Ascending aorta (tissue), 2 donors: ENCODE data around the gene DYNLL1. TPM values are rescaled to one million over a fixed set of nuclear protein-coding genes. Genes with fewer than 3 reads are reported as not detected.

ENCODE experiments used
- DNase-seq, 2 donors: peaks; one replicate each; pipeline ENCODE4 v3.0.0-alpha.2; 2019; ENCODE audit warnings: low spot score in 2 of 2
- H3K27ac ChIP-seq, 2 donors: fragments of 200-600 bp; sonication (generic); one replicate each; pipeline ENCODE4 v1.5.1; 2016 to 2017; ENCODE audit warnings: mild to moderate bottlenecking in 1 of 2
- H3K27me3 ChIP-seq: fragments of 200-600 bp; sonication (generic); one replicate; pipeline ENCODE4 v1.5.1; 2017
- H3K36me3 ChIP-seq, 2 donors: fragments of 200-600 bp; sonication (generic); one replicate each; pipeline ENCODE4 v1.5.1; 2016
- H3K4me1 ChIP-seq, 2 donors: fragments of 200-600 bp; sonication (generic); one replicate each; pipeline ENCODE4 v1.5.1; 2016 to 2017; ENCODE audit warnings: mild to moderate bottlenecking in 1 of 2
- H3K4me3 ChIP-seq, 2 donors: fragments of 200-600 bp; sonication (generic); one replicate each; pipeline ENCODE4 v1.5.1; 2016 to 2017; ENCODE audit warnings: mild to moderate bottlenecking in 1 of 2
- H3K9me3 ChIP-seq, 2 donors: fragments of 200-600 bp; sonication (generic); one replicate each; pipeline ENCODE4 v1.5.1; 2016
- intact Hi-C: fragments of 100-400 bp; cut with DNase I; formaldehyde crosslinking; loops from one replicate; pipeline ENCODE4 v1.15.1; 2023
- total RNA-seq: library from RNA; depleted of rRNA; stranded (reverse); fragments of >200 nt; gene quantifications from one replicate; pipeline ENCODE4 v1.1.0, GENCODE V29; 2016
- TF ChIP-seq, protein P1 (sequence below), 3 experiments: fragments of 200-600 bp in 2 of 3; fragments of 450-650 bp in 1 of 3; sonication (generic) in 2 of 3; IDR thresholded peaks; one replicate each; pipeline ENCODE4 v1.5.1; 2016 to 2019; ENCODE audit warnings: antibody characterized with exemption in 3 of 3, mild to moderate bottlenecking in 1 of 3, moderate library complexity in 1 of 3

DYNLL1 gene
- total RNA-seq, 1 donor from 2014 or later: 216 TPM

- Histone ChIP-seq H3K4me3 (peak overlapping the region; percentile 97 to 99), H3K27ac (peak overlapping the region; percentile 94), H3K9me3 (no peaks in the 10 kb centered on the region), H3K4me1 (peaks cover 8 to 32% of the 10 kb centered on the region in 2 donors), H3K27me3 (no peaks in the 10 kb centered on the region), H3K36me3 (peaks cover 3 to 8% of the 10 kb centered on the region in 2 donors)
- TF ChIP-seq, protein P1, sequence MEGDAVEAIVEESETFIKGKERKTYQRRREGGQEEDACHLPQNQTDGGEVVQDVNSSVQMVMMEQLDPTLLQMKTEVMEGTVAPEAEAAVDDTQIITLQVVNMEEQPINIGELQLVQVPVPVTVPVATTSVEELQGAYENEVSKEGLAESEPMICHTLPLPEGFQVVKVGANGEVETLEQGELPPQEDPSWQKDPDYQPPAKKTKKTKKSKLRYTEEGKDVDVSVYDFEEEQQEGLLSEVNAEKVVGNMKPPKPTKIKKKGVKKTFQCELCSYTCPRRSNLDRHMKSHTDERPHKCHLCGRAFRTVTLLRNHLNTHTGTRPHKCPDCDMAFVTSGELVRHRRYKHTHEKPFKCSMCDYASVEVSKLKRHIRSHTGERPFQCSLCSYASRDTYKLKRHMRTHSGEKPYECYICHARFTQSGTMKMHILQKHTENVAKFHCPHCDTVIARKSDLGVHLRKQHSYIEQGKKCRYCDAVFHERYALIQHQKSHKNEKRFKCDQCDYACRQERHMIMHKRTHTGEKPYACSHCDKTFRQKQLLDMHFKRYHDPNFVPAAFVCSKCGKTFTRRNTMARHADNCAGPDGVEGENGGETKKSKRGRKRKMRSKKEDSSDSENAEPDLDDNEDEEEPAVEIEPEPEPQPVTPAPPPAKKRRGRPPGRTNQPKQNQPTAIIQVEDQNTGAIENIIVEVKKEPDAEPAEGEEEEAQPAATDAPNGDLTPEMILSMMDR (IDR thresholded peaks at IDR 0.05): no peak
- intact Hi-C loops: no loop called here
- DNase-seq: no peak
These were observed 25.6 kb upstream of the DYNLL1 start for GRCh38 chr12:120470150-120470784.

DNA sequence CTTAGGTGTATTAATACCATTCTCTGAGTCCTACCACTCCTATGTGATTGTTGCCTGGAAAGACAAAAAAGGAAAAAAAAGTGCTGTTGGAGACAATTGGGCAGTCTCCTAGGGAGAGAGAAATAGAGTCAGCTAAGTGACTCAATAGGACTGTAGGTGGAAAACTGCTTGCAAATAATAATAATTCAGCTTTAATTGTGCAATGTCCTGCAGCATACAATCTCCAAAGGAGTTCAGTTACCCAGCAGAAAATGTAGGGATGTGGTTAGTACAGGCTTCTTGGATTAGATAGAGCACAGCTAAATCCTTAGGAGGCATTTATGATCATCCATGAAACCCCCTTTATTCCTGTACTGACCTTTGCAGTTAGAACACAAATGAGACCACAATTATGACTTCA, 23.4 kb upstream of the DYNLL1 start:
- H3K27me3 ChIP-seq: no peaks in the 10 kb centered on the region
- peaks cover 8 to 19% of the 10 kb centered on the region in 2 donors for H3K4me1 ChIP-seq
- H3K9me3 ChIP-seq: no peaks in the 10 kb centered on the region
- intact Hi-C loops: no loop called here
- DNase-seq: no peak
- no peaks in the 10 kb centered on the region for H3K36me3 ChIP-seq
- TF ChIP-seq, protein P1 (IDR thresholded peaks at IDR 0.05): no peak
- H3K27ac ChIP-seq: no peak overlapping the region
- H3K4me3 ChIP-seq: no peak overlapping the region

DNA sequence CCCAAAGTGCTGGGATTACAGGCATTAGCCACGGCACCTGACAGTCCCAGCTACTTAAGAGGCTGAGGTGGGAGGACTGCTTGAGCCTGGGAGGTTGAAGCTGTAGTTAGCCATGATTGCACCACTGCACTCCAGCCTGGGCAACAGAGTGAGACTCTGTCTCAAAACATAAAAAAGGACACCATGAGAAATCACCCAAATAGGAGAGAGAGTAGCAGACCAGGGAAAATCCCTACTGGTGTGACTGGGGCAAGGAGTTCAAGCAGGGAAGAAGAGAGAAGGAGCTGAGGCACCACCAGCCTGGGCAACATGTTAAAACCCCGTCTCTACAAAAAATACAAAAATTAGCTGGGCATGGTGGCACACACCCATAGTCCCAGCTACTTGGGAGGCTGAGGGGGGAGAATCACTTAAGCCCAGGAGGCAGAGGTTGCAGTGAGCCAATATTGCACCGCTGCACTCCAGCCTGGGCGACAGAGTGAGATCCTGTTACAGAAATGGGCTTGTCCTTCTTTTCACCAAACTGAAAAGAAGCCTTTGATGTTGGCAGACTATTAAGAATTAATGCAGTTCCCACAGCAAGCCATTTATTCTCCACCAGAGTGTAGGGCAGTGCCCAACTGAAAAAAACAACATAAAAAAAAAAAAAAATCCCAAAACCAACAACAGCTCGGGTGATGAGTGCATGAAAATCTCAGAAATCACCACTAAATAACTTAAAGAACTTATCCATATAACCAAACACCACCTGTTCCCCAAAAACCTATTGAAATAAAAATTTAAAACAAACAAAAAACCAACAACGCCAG, 21.9 kb upstream of the DYNLL1 start:
- Histone ChIP-seq H3K4me3 (no peak overlapping the region), H3K4me1 (peaks cover 5 to 14% of the 10 kb centered on the region in 2 donors), H3K27me3 (no peaks in the 10 kb centered on the region), H3K9me3 (no peaks in the 10 kb centered on the region), H3K27ac (peak overlapping the region in 1 of 2 donors; percentile 26), H3K36me3 (no peaks in the 10 kb centered on the region)
- no peak for DNase-seq
- TF ChIP-seq, protein P1 (IDR thresholded peaks at IDR 0.05): no peak
- intact Hi-C loops: no loop called here

DNA sequence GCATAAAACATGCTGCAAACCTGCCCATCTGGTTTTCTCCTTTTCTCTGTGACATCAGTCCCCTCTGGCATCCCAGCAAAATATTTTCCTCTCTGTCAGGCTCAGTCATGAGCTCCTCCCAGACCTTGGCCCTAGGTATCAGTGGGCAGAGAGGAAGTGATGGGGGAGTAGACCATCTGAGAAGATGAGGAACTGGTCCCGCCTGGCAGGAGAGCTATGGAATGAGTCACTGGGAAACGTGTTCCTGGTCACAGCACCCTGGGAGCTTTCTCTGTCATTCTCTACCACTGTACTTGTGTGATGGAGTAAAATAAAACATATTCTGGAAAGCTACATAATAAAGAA, 21.3 kb upstream of the DYNLL1 start:
- TF ChIP-seq, protein P1 (IDR thresholded peaks at IDR 0.05): no peak
- H3K4me3 ChIP-seq: no peak overlapping the region
- peak in 1 of 2 donors; percentile 68 for DNase-seq
- H3K4me1 ChIP-seq: peaks cover 5 to 14% of the 10 kb centered on the region in 2 donors
- peak overlapping the region in 1 of 2 donors; percentile 26 for H3K27ac ChIP-seq
- no peaks in the 10 kb centered on the region for H3K27me3 ChIP-seq
- intact Hi-C loops: no loop called here
- H3K36me3 ChIP-seq: no peaks in the 10 kb centered on the region
- H3K9me3 ChIP-seq: no peaks in the 10 kb centered on the region

DNA sequence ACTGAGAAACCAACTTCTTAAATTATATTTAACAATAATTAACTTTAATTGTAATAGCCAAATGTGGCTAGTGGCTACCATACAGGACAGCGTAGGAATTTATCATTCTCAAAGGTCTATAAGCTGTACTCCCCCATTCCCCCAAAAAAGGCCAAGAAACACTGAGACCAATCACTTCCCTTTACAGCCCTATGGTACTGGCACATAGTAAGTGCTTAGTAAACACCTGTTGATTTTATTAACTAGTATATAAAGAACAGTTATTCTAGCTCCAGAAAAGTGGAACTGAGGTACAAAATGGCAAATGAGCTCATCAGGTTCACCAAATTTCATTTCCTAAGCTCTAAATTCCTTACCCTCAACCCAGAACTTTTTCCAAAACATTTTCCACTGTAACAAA, 20.3 kb upstream of the DYNLL1 start:
- Histone ChIP-seq H3K27ac (no peak overlapping the region), H3K27me3 (no peaks in the 10 kb centered on the region), H3K9me3 (no peaks in the 10 kb centered on the region), H3K36me3 (no peaks in the 10 kb centered on the region), H3K4me1 (peaks cover 0 to 7% of the 10 kb centered on the region in 2 donors), H3K4me3 (no peak overlapping the region)
- intact Hi-C loops: no loop called here
- no peak for DNase-seq
- TF ChIP-seq, protein P1 (IDR thresholded peaks at IDR 0.05): no peak
